NT2/D1 (cell line): ENCODE data around the gene QRICH1.

Experiments
- DNase-seq: peaks from one replicate; pipeline ENCODE4 v3.0.0-alpha.2; 2011; ENCODE audit warnings: low read depth, low spot score
- H3K27me3 ChIP-seq: 2 replicates; pipeline ENCODE4 v1.6.0; 2011; ENCODE audit warnings: mild to moderate bottlenecking; ENCODE audit not compliant: insufficient read length, insufficient read depth
- H3K36me3 ChIP-seq: 2 replicates; pipeline ENCODE4 v1.6.1; 2011; ENCODE audit warnings: mild to moderate bottlenecking, low read length, mixed read lengths; ENCODE audit not compliant: insufficient read depth, insufficient read length
- H3K4me1 ChIP-seq: 2 replicates; pipeline ENCODE4 v1.5.1; 2011; ENCODE audit not compliant: insufficient read depth, insufficient read length
- H3K4me3 ChIP-seq: 2 replicates; pipeline ENCODE4 v1.5.1; 2011; ENCODE audit warnings: low read depth; ENCODE audit not compliant: insufficient read length
- H3K9ac ChIP-seq: 2 replicates; pipeline ENCODE4 v1.6.0; 2011; ENCODE audit warnings: low read depth; ENCODE audit not compliant: insufficient read length
- H3K9me3 ChIP-seq: 2 replicates; pipeline ENCODE4 v1.5.1; 2011; ENCODE audit warnings: mild to moderate bottlenecking, low read length; ENCODE audit not compliant: insufficient read depth
- SUZ12 ChIP-seq: IDR thresholded peaks from 2 replicates; pipeline ENCODE4 v1.6.1; 2011; ENCODE audit not compliant: insufficient read length, insufficient read depth; ENCODE audit errors: extremely low read depth
- YY1 ChIP-seq: IDR thresholded peaks from 2 replicates; pipeline ENCODE4 v1.6.1; 2011; ENCODE audit not compliant: insufficient read length, insufficient read depth
- ZNF274 ChIP-seq: IDR thresholded peaks from 2 replicates; pipeline ENCODE4 v1.6.1; 2011; ENCODE audit warnings: mild to moderate bottlenecking, low read depth, low read length

QRICH1 gene

GRCh38 chr3:49098910-49099630, 5.2 kb upstream of the QRICH1 start:
- H3K4me1 ChIP-seq, result peaks cover 3% of the 10 kb centered on the region
- H3K9ac ChIP-seq, result no peak overlapping the region
- TF ChIP-seq ZNF274, result no peak
- no peak for TF ChIP-seq SUZ12
- TF ChIP-seq YY1, result no peak
- no peak overlapping the region for H3K4me3 ChIP-seq
- DNase-seq, result no peak
- H3K27me3 ChIP-seq, result no peaks in the 10 kb centered on the region
- peaks cover 77% of the 10 kb centered on the region for H3K36me3 ChIP-seq
- H3K9me3 ChIP-seq, result no peaks in the 10 kb centered on the region

GRCh38 chr3:49098429-49098828, 4.6 kb upstream of the QRICH1 start:
- Histone ChIP-seq H3K27me3 (no peaks in the 10 kb centered on the region), H3K4me3 (no peak overlapping the region), H3K9me3 (no peaks in the 10 kb centered on the region), H3K9ac (no peak overlapping the region), H3K4me1 (peaks cover 3% of the 10 kb centered on the region), H3K36me3 (peaks cover 73% of the 10 kb centered on the region)
- no peak for DNase-seq
- TF ChIP-seq SUZ12 (no peak), ZNF274 (no peak), YY1 (no peak)

- Histone ChIP-seq H3K9me3 (no peaks in the 10 kb centered on the region), H3K4me3 (peak overlapping the region; percentile 89), H3K36me3 (peaks cover 52% of the 10 kb centered on the region), H3K27me3 (no peaks in the 10 kb centered on the region), H3K4me1 (peaks cover 2% of the 10 kb centered on the region), H3K9ac (peak overlapping the region; percentile 98)
- DNase-seq, result peak; percentile 55
- TF ChIP-seq ZNF274, result no peak
- no peak for TF ChIP-seq YY1
- no peak for TF ChIP-seq SUZ12
Measured at GRCh38 chr3:49092938-49093852, 676 bp downstream of the QRICH1 start.

- Histone ChIP-seq H3K4me3 (no peak overlapping the region), H3K9ac (no peak overlapping the region), H3K4me1 (no peaks in the 10 kb centered on the region), H3K9me3 (no peaks in the 10 kb centered on the region), H3K27me3 (no peaks in the 10 kb centered on the region), H3K36me3 (peaks cover 38% of the 10 kb centered on the region)
- TF ChIP-seq SUZ12 (no peak), ZNF274 (no peak), YY1 (no peak)
- DNase-seq, result no peak
Measured at GRCh38 chr3:49081429-49081828, 12.4 kb downstream of the QRICH1 start.

GRCh38 chr3:49079270-49079669, 14.6 kb downstream of the QRICH1 start:
- no peak for DNase-seq
- Histone ChIP-seq H3K4me3 (no peak overlapping the region), H3K27me3 (no peaks in the 10 kb centered on the region), H3K36me3 (peaks cover 54% of the 10 kb centered on the region), H3K4me1 (no peaks in the 10 kb centered on the region), H3K9me3 (no peaks in the 10 kb centered on the region), H3K9ac (no peak overlapping the region)
- TF ChIP-seq ZNF274 (no peak), SUZ12 (no peak), YY1 (no peak)

- no peak overlapping the region for H3K4me3 ChIP-seq
- no peak for DNase-seq
- H3K36me3 ChIP-seq, result peaks cover 77% of the 10 kb centered on the region
- TF ChIP-seq SUZ12 (no peak), ZNF274 (no peak)
- H3K27me3 ChIP-seq, result no peaks in the 10 kb centered on the region
- no peaks in the 10 kb centered on the region for H3K9me3 ChIP-seq
- no peak overlapping the region for H3K9ac ChIP-seq
- no peaks in the 10 kb centered on the region for H3K4me1 ChIP-seq
Measured at GRCh38 chr3:49076646-49077045, 17.2 kb downstream of the QRICH1 start.

GRCh38 chr3:49076116-49076515, 17.8 kb downstream of the QRICH1 start:
- H3K27me3 ChIP-seq, result no peaks in the 10 kb centered on the region
- H3K4me1 ChIP-seq, result no peaks in the 10 kb centered on the region
- H3K9ac ChIP-seq, result no peak overlapping the region
- peaks cover 82% of the 10 kb centered on the region for H3K36me3 ChIP-seq
- DNase-seq, result no peak
- no peaks in the 10 kb centered on the region for H3K9me3 ChIP-seq
- no peak for TF ChIP-seq YY1
- TF ChIP-seq SUZ12, result no peak
- no peak for TF ChIP-seq ZNF274
- H3K4me3 ChIP-seq, result no peak overlapping the region
